Measurements from ENCODE around the gene NUAK1.

NUAK1 gene

GRCh38 chr12:106080791-106081170 lies 58.0 kb downstream of the NUAK1 start:
- DNase-seq, result no peak

- no peak for DNase-seq
These were observed 58.5 kb downstream of the NUAK1 start for GRCh38 chr12:106080041-106080790.

GRCh38 chr12:106079148-106079738 lies 59.5 kb downstream of the NUAK1 start:
- no peak for DNase-seq

GRCh38 chr12:106078358-106079010 lies 60.3 kb downstream of the NUAK1 start:
- DNase-seq, result no peak

- no peak for DNase-seq
These were observed 63.9 kb downstream of the NUAK1 start for GRCh38 chr12:106074706-106075392.

GRCh38 chr12:106074361-106074705 lies 64.4 kb downstream of the NUAK1 start:
- DNase-seq, result no peak

- DNase-seq, result no peak
These were observed 65.6 kb downstream of the NUAK1 start for GRCh38 chr12:106073179-106073578.

GRCh38 chr12:106072751-106073150 lies 66.0 kb downstream of the NUAK1 start:
- DNase-seq, result no peak

GRCh38 chr12:106071686-106072085 lies 67.1 kb downstream of the NUAK1 start:
- DNase-seq, result no peak

- DNase-seq, result no peak
These were observed 68.1 kb downstream of the NUAK1 start for GRCh38 chr12:106070611-106071010.

- no peak for DNase-seq
These were observed 68.6 kb downstream of the NUAK1 start for GRCh38 chr12:106070147-106070546.

GRCh38 chr12:106068296-106068695 lies 70.5 kb downstream of the NUAK1 start:
- DNase-seq, result no peak

GRCh38 chr12:106067606-106068205 lies 71.0 kb downstream of the NUAK1 start:
- DNase-seq, result no peak

GRCh38 chr12:106066726-106067325 lies 71.9 kb downstream of the NUAK1 start:
- DNase-seq, result no peak

GRCh38 chr12:106066051-106066705 lies 72.6 kb downstream of the NUAK1 start:
- DNase-seq, result no peak

- DNase-seq, result no peak
These were observed 73.2 kb downstream of the NUAK1 start for GRCh38 chr12:106065506-106065905.

- no peak for DNase-seq
These were observed 74.1 kb downstream of the NUAK1 start for GRCh38 chr12:106064721-106065021.

- DNase-seq, result no peak
These were observed 74.7 kb downstream of the NUAK1 start for GRCh38 chr12:106063826-106064720.

- no peak for DNase-seq
These were observed 76.1 kb downstream of the NUAK1 start for GRCh38 chr12:106062693-106063092.

GRCh38 chr12:106058256-106059182 lies 80.2 kb downstream of the NUAK1 start:
- DNase-seq, result no peak

Data from activated naive CD4-positive, alpha-beta T cell (primary cell).